Measurements from ENCODE around the gene COPS8.

DNA sequence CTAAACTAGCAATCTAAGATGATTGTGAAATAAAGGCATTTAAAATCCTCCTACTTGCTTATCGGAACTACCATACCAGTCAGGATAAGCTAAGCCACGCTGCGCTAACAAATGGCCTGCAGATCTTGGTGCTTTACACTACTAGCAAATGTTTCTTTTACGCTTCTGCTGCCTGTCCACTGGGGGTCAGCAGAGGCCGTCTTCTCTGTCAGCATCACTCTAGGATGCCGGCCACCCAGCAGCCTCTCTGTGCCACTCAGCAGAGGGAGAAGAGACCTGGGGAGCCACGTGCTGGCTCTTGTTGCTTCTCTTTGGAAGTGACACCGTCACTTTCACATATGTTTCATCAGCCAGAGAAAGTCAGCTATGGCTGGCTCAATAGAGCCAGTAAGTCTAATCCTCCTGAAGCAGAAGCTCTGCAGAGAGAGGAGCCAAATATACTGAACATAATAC is 36.6 kb downstream of the COPS8 start:
- TF ChIP-seq CTCF (IDR thresholded peaks at IDR 0.05; ENCODE audit: control extremely low read depth in 1 of 3, insufficient read depth in 1 of 3, low read depth in 1 of 3, low read length in 3 of 3) (peak; percentile 64 to 82 (median 75)), CEBPB (IDR thresholded peaks at IDR 0.05; ENCODE audit: low read depth, low read length) (peak; percentile 58), SIN3A (conservative IDR thresholded peaks at IDR 0.05 in 1 of 2, IDR thresholded peaks at IDR 0.05 in 1 of 2; ENCODE audit: low read depth in 1 of 2, low read length in 2 of 2) (no peak), CBX5 (IDR thresholded peaks at IDR 0.05; ENCODE audit: low read depth, low read length) (no peak), EZH2 (IDR thresholded peaks at IDR 0.05; ENCODE audit: low read depth, low read length, severe bottlenecking) (no peak), JUN (IDR thresholded peaks at IDR 0.05; ENCODE audit: low read depth, low read length) (no peak), EP300 (IDR thresholded peaks at IDR 0.05; ENCODE audit: borderline replicate concordance in 1 of 2, low read depth in 2 of 2, low read length in 2 of 2) (no peak), RAD21 (IDR thresholded peaks at IDR 0.05 in 1 of 2, conservative IDR thresholded peaks at IDR 0.05 in 1 of 2; ENCODE audit: low read depth in 2 of 2, low read length in 2 of 2) (peak; percentile 80 to 88), YY1 (IDR thresholded peaks at IDR 0.05; ENCODE audit: low read depth, low read length) (no peak), JUND (IDR thresholded peaks at IDR 0.05; ENCODE audit: low read length) (no peak), PHF8 (conservative IDR thresholded peaks at IDR 0.05; ENCODE audit: low read depth, low read length) (no peak), SP1 (IDR thresholded peaks at IDR 0.05; ENCODE audit: low read depth, low read length) (no peak), MAFK (IDR thresholded peaks at IDR 0.05; ENCODE audit: low read depth, low read length) (no peak)
- TF ChIP-seq, protein P1, sequence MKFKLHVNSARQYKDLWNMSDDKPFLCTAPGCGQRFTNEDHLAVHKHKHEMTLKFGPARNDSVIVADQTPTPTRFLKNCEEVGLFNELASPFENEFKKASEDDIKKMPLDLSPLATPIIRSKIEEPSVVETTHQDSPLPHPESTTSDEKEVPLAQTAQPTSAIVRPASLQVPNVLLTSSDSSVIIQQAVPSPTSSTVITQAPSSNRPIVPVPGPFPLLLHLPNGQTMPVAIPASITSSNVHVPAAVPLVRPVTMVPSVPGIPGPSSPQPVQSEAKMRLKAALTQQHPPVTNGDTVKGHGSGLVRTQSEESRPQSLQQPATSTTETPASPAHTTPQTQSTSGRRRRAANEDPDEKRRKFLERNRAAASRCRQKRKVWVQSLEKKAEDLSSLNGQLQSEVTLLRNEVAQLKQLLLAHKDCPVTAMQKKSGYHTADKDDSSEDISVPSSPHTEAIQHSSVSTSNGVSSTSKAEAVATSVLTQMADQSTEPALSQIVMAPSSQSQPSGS (IDR thresholded peaks at IDR 0.05; ENCODE audit: low read length): peak; percentile 64; the same call in 1 of the 2 replicates

Measured in H1 (cell line).